ENCODE results near the gene MECP2. TPM values are rescaled to one million over a fixed set of nuclear protein-coding genes. Genes with fewer than 3 reads are reported as not detected.

The MECP2 gene
- polyA plus RNA-seq, 2 donors, result 9.3 to 13.0 TPM

GRCh38 chrX:154093965-154094364 is 3.6 kb downstream of the MECP2 start:
- Histone ChIP-seq H3K4me3 (ENCODE audit: low read depth in 1 of 2, low read length in 2 of 2) (no peak overlapping the region), H3K4me1 (ENCODE audit: control insufficient read depth in 2 of 2, insufficient read depth in 2 of 2, low read length in 1 of 2) (peaks cover 0 to 5% of the 10 kb centered on the region in 2 donors)
- 50 to 55% methylated on average over 5 of the region's 5 CpGs for WGBS, 2 donors

DNA sequence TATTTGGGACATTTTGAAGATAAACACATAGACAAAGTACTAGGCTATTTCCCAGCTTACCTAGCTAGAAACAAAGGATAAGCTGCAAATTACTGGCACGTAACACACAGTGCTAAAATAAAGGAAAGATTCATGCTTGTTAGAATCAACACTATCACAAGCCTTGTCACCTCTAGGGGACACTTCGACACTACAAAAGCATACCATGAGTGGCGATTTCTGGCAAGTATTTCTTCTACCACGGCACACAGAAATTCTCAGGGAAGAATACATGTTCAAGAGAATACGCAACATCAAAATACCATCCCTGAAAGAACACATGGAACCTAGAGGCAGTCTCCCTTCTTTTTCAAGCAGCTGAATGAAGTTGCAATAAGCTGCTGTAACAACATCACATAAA is 5.1 kb downstream of the MECP2 start:
- Histone ChIP-seq H3K4me1 (ENCODE audit: control insufficient read depth in 2 of 2, insufficient read depth in 2 of 2, low read length in 1 of 2) (peaks cover 0 to 4% of the 10 kb centered on the region in 2 donors), H3K9me3 (ENCODE audit: control insufficient read depth in 2 of 2, insufficient read depth in 1 of 2, low read depth in 1 of 2, low read length in 1 of 2) (no peaks in the 10 kb centered on the region), H3K4me3 (ENCODE audit: low read depth in 1 of 2, low read length in 2 of 2) (no peak overlapping the region), H3K27me3 (ENCODE audit: control insufficient read depth in 1 of 2, insufficient read depth in 2 of 2, low read length in 2 of 2) (no peaks in the 10 kb centered on the region), H3K36me3 (ENCODE audit: control insufficient read depth in 2 of 2, insufficient read depth in 2 of 2, low read length in 1 of 2) (no peaks in the 10 kb centered on the region), H3K27ac (ENCODE audit: low read depth in 2 of 2, low read length in 1 of 2) (no peak overlapping the region)
- WGBS, 2 donors, result 64 to 65% methylated on average over 5 of the region's 5 CpGs

More at GRCh38 chrX:154093965-154094364, 3.6 kb downstream of the MECP2 start:
- Histone ChIP-seq H3K9me3 (ENCODE audit: control insufficient read depth in 2 of 2, insufficient read depth in 1 of 2, low read depth in 1 of 2, low read length in 1 of 2) (no peaks in the 10 kb centered on the region), H3K36me3 (ENCODE audit: control insufficient read depth in 2 of 2, insufficient read depth in 2 of 2, low read length in 1 of 2) (no peaks in the 10 kb centered on the region), H3K27ac (ENCODE audit: low read depth in 2 of 2, low read length in 1 of 2) (no peak overlapping the region), H3K27me3 (ENCODE audit: control insufficient read depth in 1 of 2, insufficient read depth in 2 of 2, low read length in 2 of 2) (no peaks in the 10 kb centered on the region)

DNA sequence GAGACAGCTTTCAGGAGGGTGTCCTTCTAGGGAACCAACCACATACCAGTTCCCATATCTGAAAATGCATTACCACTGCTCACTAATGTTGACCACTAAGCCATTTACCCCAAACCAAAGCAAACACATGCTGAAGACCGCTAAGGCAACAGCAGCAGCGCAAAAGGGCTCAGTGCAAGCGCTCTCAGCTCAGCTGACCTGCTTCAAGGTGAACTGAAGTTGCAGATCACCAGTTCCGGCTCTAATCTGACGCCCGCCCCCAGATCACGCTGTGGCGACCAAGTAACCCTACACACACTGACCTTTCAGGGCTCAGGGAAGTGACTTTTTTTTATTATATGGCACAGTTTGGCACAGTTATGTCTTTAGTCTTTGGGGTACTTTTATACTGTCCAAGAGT is 5.8 kb downstream of the MECP2 start:
- 64 to 77% methylated on average over 8 of the region's 8 CpGs for WGBS, 2 donors
- Histone ChIP-seq H3K36me3 (ENCODE audit: control insufficient read depth in 2 of 2, insufficient read depth in 2 of 2, low read length in 1 of 2) (no peaks in the 10 kb centered on the region), H3K27me3 (ENCODE audit: control insufficient read depth in 1 of 2, insufficient read depth in 2 of 2, low read length in 2 of 2) (no peaks in the 10 kb centered on the region), H3K9me3 (ENCODE audit: control insufficient read depth in 2 of 2, insufficient read depth in 1 of 2, low read depth in 1 of 2, low read length in 1 of 2) (no peaks in the 10 kb centered on the region), H3K4me3 (ENCODE audit: low read depth in 1 of 2, low read length in 2 of 2) (no peak overlapping the region), H3K4me1 (ENCODE audit: control insufficient read depth in 2 of 2, insufficient read depth in 2 of 2, low read length in 1 of 2) (peaks cover 0 to 4% of the 10 kb centered on the region in 2 donors), H3K27ac (ENCODE audit: low read depth in 2 of 2, low read length in 1 of 2) (no peak overlapping the region)

GRCh38 chrX:154090731-154091130 is 6.8 kb downstream of the MECP2 start:
- Histone ChIP-seq H3K4me1 (ENCODE audit: control insufficient read depth in 2 of 2, insufficient read depth in 2 of 2, low read length in 1 of 2) (peaks cover 0 to 4% of the 10 kb centered on the region in 2 donors), H3K27ac (ENCODE audit: low read depth in 2 of 2, low read length in 1 of 2) (no peak overlapping the region), H3K9me3 (ENCODE audit: control insufficient read depth in 2 of 2, insufficient read depth in 1 of 2, low read depth in 1 of 2, low read length in 1 of 2) (no peaks in the 10 kb centered on the region), H3K36me3 (ENCODE audit: control insufficient read depth in 2 of 2, insufficient read depth in 2 of 2, low read length in 1 of 2) (no peaks in the 10 kb centered on the region), H3K4me3 (ENCODE audit: low read depth in 1 of 2, low read length in 2 of 2) (no peak overlapping the region), H3K27me3 (ENCODE audit: control insufficient read depth in 1 of 2, insufficient read depth in 2 of 2, low read length in 2 of 2) (no peaks in the 10 kb centered on the region)
- WGBS, 2 donors, result 76 to 79% methylated on average over 4 of the region's 4 CpGs

DNA sequence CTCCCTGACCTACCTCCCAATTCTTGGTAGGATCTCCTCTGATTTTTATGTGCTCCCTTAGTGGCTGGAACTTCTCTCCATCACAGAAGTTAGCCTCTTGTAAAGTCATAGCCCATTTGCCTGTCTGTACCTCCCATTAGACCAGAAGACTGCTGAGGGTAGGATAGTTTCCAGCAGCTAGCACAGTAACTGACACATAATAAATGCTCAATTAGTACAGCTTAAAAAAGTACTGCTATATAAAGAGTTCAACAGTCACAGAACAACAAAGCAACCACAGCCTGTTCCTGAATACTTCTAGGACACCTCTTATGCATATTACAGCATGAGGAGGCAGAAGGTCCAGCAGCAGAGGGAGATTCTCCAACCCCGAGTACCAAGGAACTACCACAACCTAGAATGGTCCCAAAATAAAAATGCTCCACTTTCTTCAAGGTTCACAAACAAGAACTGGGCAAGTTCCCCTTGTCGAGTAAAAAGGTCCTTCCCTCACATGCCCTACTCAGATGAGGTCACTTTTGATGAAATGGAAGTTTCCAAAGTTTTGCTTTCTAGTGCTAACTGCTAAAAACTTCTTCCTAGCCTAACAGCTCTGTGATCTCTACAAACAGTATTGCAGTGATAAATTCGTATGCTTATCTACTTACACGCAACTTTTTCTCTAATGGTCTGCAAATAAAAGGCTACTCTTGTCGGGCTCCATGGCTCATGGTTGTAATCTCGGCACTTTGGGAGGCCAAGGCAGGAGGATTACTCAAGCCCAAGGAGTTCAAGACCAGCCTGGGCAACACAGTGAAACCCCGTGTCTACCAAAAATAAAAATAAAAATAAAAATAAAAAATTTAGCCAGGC is 12.8 kb downstream of the MECP2 start:
- H3K27me3 ChIP-seq (ENCODE audit: control insufficient read depth in 1 of 2, insufficient read depth in 2 of 2, low read length in 2 of 2), result no peaks in the 10 kb centered on the region

GRCh38 chrX:154083126-154083517 is 14.4 kb downstream of the MECP2 start:
- H3K36me3 ChIP-seq (ENCODE audit: control insufficient read depth in 2 of 2, insufficient read depth in 2 of 2, low read length in 1 of 2), result no peaks in the 10 kb centered on the region
- H3K9me3 ChIP-seq (ENCODE audit: control insufficient read depth in 2 of 2, insufficient read depth in 1 of 2, low read depth in 1 of 2, low read length in 1 of 2), result no peaks in the 10 kb centered on the region
- H3K4me3 ChIP-seq (ENCODE audit: low read depth in 1 of 2, low read length in 2 of 2), result no peak overlapping the region
- 59 to 60% methylated on average over 6 of the region's 6 CpGs for WGBS, 2 donors
- no peaks in the 10 kb centered on the region for H3K27me3 ChIP-seq (ENCODE audit: control insufficient read depth in 1 of 2, insufficient read depth in 2 of 2, low read length in 2 of 2)
- peak overlapping the region in 1 of 2 donors; percentile 64 for H3K27ac ChIP-seq (ENCODE audit: low read depth in 2 of 2, low read length in 1 of 2)
- H3K4me1 ChIP-seq (ENCODE audit: control insufficient read depth in 2 of 2, insufficient read depth in 2 of 2, low read length in 1 of 2), result peaks cover 2 to 5% of the 10 kb centered on the region in 2 donors

More for the DNA sequence above, 12.8 kb downstream of the MECP2 start:
- Histone ChIP-seq H3K4me3 (ENCODE audit: low read depth in 1 of 2, low read length in 2 of 2) (no peak overlapping the region), H3K9me3 (ENCODE audit: control insufficient read depth in 2 of 2, insufficient read depth in 1 of 2, low read depth in 1 of 2, low read length in 1 of 2) (no peaks in the 10 kb centered on the region), H3K4me1 (ENCODE audit: control insufficient read depth in 2 of 2, insufficient read depth in 2 of 2, low read length in 1 of 2) (peaks cover 2 to 5% of the 10 kb centered on the region in 2 donors), H3K36me3 (ENCODE audit: control insufficient read depth in 2 of 2, insufficient read depth in 2 of 2, low read length in 1 of 2) (no peaks in the 10 kb centered on the region), H3K27ac (ENCODE audit: low read depth in 2 of 2, low read length in 1 of 2) (no peak overlapping the region)
- WGBS, 2 donors, result 67 to 76% methylated on average over 7 of the region's 7 CpGs

DNA sequence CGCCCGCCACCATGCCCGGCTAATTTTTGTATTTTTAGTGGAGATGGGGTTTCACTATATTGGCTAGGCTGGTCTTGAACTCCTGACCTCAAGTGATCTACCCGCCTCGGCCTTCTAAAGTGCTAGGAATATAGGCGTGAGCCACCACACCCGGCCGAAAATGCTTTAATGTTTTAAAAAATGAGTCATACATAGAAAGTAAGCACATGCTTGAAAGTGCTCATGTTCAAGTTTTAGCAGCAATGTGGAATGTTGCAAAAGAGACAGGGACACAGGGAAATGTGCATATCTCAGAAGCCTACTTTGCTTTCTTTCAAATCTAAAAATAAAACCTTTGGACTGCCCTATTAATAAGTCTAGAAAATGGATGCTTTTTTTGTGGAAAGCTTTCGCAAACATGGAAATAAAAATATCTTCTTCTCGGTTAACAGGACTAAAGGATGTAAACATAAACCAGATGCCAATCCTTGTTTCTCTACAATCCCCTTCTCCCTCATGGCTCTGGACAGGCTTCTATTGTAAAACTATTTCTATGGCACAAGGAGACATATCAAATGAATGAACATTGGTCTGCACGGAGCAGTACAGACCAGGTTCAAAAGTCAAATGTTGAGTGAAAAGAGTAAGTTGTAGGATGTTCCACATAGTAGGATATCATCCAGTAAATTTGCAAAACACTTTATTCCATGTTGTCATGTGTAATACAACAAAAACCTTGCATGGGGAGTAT is 15.0 kb downstream of the MECP2 start:
- no peaks in the 10 kb centered on the region for H3K36me3 ChIP-seq (ENCODE audit: control insufficient read depth in 2 of 2, insufficient read depth in 2 of 2, low read length in 1 of 2)
- H3K4me3 ChIP-seq (ENCODE audit: low read depth in 1 of 2, low read length in 2 of 2), result no peak overlapping the region
- H3K9me3 ChIP-seq (ENCODE audit: control insufficient read depth in 2 of 2, insufficient read depth in 1 of 2, low read depth in 1 of 2, low read length in 1 of 2), result no peaks in the 10 kb centered on the region
- no peaks in the 10 kb centered on the region for H3K27me3 ChIP-seq (ENCODE audit: control insufficient read depth in 1 of 2, insufficient read depth in 2 of 2, low read length in 2 of 2)
- H3K4me1 ChIP-seq (ENCODE audit: control insufficient read depth in 2 of 2, insufficient read depth in 2 of 2, low read length in 1 of 2), result peaks cover 2 to 5% of the 10 kb centered on the region in 2 donors
- peak overlapping the region in 1 of 2 donors; percentile 64 for H3K27ac ChIP-seq (ENCODE audit: low read depth in 2 of 2, low read length in 1 of 2)
- 29 to 54% methylated on average over 11 of the region's 11 CpGs for WGBS, 2 donors

DNA sequence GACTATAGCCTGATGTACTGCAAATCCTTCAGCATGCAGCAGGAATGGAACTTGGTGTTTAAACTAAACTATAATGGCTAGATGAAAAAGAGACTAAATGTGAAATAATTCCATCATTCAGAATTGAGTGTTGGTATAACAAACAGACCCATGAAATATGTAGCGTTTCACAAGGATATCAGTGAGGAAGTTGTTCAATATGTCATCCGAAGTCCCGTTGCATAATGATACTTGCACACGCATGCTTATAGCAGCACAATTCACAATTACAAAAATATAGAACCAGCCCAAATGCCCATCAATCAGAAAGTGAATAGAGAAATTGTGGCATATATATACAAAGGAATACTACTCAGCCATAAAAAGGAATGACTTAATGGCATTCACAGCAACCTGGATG is 20.4 kb downstream of the MECP2 start:
- no peak overlapping the region for H3K27ac ChIP-seq (ENCODE audit: low read depth in 2 of 2, low read length in 1 of 2)
- no peaks in the 10 kb centered on the region for H3K36me3 ChIP-seq (ENCODE audit: control insufficient read depth in 2 of 2, insufficient read depth in 2 of 2, low read length in 1 of 2)
- H3K4me1 ChIP-seq (ENCODE audit: control insufficient read depth in 2 of 2, insufficient read depth in 2 of 2, low read length in 1 of 2), result peaks cover 0 to 3% of the 10 kb centered on the region in 2 donors
- H3K9me3 ChIP-seq (ENCODE audit: control insufficient read depth in 2 of 2, insufficient read depth in 1 of 2, low read depth in 1 of 2, low read length in 1 of 2), result no peaks in the 10 kb centered on the region
- WGBS, 2 donors, result 94 to 95% methylated on average over 4 of the region's 4 CpGs
- H3K27me3 ChIP-seq (ENCODE audit: control insufficient read depth in 1 of 2, insufficient read depth in 2 of 2, low read length in 2 of 2), result no peaks in the 10 kb centered on the region
- H3K4me3 ChIP-seq (ENCODE audit: low read depth in 1 of 2, low read length in 2 of 2), result no peak overlapping the region

DNA sequence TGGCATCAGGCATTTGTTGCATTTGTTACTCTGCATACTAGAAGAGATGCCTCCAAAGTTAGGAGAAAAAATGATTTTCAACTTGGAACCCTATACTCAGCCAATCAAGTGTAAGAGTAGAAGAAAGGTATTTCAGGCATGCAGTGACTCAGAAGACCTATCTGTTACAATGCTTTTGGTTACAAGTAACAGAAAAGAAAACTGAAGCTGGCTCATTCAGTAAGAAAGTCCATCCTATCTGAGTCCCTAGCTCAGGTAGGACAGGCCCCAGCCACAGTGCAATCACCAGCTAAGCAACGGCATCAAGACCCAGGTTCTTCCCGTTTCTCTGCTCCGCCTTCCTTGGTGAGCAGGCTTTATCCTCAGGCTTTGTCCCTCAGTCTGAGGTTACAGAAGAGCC is 23.3 kb downstream of the MECP2 start:
- Histone ChIP-seq H3K9me3 (ENCODE audit: control insufficient read depth in 2 of 2, insufficient read depth in 1 of 2, low read depth in 1 of 2, low read length in 1 of 2) (no peaks in the 10 kb centered on the region), H3K36me3 (ENCODE audit: control insufficient read depth in 2 of 2, insufficient read depth in 2 of 2, low read length in 1 of 2) (no peaks in the 10 kb centered on the region), H3K4me3 (ENCODE audit: low read depth in 1 of 2, low read length in 2 of 2) (no peak overlapping the region), H3K27ac (ENCODE audit: low read depth in 2 of 2, low read length in 1 of 2) (no peak overlapping the region), H3K4me1 (ENCODE audit: control insufficient read depth in 2 of 2, insufficient read depth in 2 of 2, low read length in 1 of 2) (peaks cover 0 to 3% of the 10 kb centered on the region in 2 donors), H3K27me3 (ENCODE audit: control insufficient read depth in 1 of 2, insufficient read depth in 2 of 2, low read length in 2 of 2) (no peaks in the 10 kb centered on the region)
- 56 to 75% methylated on average over 3 of the region's 3 CpGs for WGBS, 2 donors

Data from esophagus (tissue), 2 donors.